Astrocyte of the spinal cord (primary cell): ENCODE measurements around the gene GSG1.

Experiments used
- DNase-seq: peaks from one replicate; pipeline ENCODE4 v3.0.0; 2011; ENCODE audit warnings: low read depth, low spot score
- H3K4me3 ChIP-seq: 2 replicates; pipeline ENCODE4 v1.5.1; 2011; ENCODE audit warnings: low read depth, mild to moderate bottlenecking, low read length, moderate library complexity
- CTCF ChIP-seq: IDR thresholded peaks from 2 replicates; pipeline ENCODE4 v1.5.1; 2012; ENCODE audit warnings: low read depth, mild to moderate bottlenecking, low read length, inconsistent platforms
- in situ Hi-C: cut with HindIII; loops from 2 replicates; pipeline ENCODE4 v1.10.0; 2017; ENCODE audit warnings: low sequenced_read_pairs

The GSG1 gene

GRCh38 chr12:13114251-13115052, 11.0 kb upstream of the GSG1 start:
- no peak for TF ChIP-seq CTCF
- DNase-seq, result no peak
- in situ Hi-C loops, result no loop called here
- no peak overlapping the region for H3K4me3 ChIP-seq

DNA sequence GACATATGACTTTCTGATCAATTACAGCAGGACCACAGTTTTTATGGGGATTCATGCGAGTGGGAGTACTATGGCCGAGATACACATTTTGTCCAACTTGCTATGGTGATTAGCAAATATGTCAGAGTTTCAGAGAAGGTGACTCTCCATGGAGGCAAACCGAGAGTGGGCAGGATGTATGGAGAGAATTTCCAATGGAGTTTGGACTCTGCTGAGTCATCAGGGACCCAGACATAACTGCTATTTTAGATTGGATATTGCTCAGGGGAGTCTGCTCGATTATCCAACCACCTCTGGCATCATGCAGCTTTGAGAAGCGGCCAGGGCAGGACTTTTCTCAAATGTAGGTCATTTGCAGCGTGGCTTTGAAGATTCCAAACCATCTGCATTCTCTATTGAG, 9.5 kb upstream of the GSG1 start:
- DNase-seq, result no peak
- TF ChIP-seq CTCF, result no peak
- no peak overlapping the region for H3K4me3 ChIP-seq
- in situ Hi-C loops, result no loop called here

DNA sequence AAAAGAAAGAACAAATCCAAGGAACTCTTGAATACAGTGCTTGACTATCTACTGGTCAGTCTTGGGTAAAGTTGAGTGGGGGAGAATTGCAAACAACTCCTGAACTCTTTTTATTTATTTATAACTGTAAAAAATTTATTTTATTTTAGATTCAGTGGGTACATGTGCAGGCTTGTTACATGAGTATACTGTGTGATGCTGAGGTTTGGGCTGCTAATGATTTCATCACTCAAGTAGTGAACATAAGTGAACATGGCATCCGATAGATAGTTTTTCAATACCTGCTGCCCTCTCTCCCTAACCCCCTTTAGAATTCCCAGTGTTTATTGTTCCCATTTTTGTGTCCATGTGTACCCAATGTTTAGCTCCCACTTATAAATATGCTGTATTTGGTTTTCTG, 3.2 kb upstream of the GSG1 start:
- no peak for TF ChIP-seq CTCF
- in situ Hi-C loops, result no loop called here
- no peak for DNase-seq
- H3K4me3 ChIP-seq, result no peak overlapping the region

GRCh38 chr12:13105781-13106180, 2.3 kb upstream of the GSG1 start:
- DNase-seq, result no peak
- H3K4me3 ChIP-seq, result no peak overlapping the region
- no peak for TF ChIP-seq CTCF
- in situ Hi-C loops, result no loop called here

- in situ Hi-C loops, result no loop called here
- DNase-seq, result no peak
- TF ChIP-seq CTCF, result no peak
- H3K4me3 ChIP-seq, result no peak overlapping the region
Observed at GRCh38 chr12:13104409-13104808, 942 bp upstream of the GSG1 start.

DNA sequence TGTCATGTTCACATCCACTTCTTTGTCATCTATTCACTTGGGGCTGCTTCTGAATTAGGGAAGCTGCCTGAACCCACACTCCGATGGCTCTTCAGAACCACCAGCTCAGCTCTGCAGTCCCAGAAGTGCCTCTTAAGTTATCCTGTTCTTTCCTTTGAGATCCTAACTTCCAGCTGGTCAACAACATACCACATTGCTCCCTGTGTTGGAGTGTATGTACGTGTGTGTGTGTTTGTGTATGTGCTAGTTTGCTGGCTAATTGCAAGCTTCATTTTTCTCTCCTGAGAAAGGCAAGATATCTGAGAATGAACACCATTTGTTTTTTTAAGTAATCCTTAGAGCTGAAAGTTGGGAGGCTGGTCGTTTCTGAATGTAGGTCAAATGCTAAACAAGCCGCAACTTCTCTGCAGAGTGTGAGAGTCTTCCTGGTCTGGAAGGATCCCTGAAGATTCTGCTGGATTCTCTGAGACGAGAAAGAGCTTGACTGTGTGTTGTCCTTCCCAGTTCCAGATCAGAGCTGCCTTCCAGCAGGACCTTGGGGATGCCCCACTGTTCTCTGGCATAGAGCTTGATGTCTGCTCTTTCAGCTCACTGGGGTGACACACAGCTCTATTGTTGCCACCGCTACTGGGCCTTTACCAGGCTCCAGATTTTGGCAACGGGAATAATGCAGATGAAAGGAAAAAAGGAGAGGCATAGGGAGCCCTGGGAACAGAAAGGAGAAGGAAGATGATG, 839 bp downstream of the GSG1 start:
- peak; percentile 42 for DNase-seq
- no peak for TF ChIP-seq CTCF
- H3K4me3 ChIP-seq, result no peak overlapping the region
- in situ Hi-C loops, result no loop called here
